Measurements from ENCODE around the gene KIF3A.
A peak's percentile ranks its signal among the peaks of the same experiment; 100 is the strongest.

The KIF3A gene

DNA sequence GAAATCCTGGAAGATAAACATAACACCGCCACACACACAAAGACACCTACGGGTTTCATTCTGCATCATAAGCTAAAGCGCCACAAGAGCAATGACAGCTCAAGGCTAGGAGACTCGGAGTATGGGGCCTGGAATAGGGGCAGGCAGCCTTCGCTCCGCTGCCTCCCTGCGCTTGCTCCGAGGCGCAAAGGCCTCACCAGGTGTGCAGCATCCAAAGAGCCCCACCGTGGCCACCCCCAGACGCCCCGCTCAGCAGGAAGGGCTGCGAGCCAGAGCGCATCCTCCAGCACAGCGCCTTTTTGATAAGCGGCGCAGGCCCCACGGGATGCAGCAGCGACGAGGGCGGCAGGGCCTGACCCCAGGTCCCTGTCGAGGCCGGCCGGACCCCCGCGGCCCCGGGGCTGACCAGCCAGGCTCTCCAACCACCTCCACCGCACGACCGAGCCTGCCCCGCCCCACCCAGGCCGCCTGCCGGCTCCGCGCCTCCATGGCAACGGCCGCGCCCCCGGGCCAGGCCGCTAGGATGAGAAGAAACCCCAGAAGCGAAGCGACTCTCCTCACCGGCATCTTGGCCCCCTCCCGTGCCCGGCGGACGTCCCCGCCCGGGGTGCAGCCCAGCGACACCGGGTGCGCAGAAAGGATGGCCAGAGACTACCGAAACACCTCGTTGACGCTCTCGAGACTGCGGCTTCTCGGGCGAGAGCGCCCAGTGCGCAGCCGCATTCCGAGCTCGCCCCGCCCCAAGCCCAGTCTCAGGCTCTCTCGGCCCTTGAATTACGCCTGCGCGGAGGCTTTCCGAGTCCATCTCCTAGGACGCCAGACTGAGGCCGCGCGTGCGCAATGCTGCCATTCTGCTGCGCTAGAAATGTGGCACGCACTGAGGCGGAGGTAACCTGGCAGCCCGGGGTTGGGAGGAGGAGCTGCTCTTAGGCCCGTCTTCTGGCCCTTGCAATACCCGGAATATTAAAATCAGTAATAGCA lies at the start of gene KIF3A:
KIF3A (minus strand) TSS at position 694 of the 981 bp plus-strand sequence; CDS start at position 567, 127 bp downstream.
- H3K4me1 ChIP-seq (ENCODE audit: control insufficient read depth in 5 of 5, insufficient read depth in 5 of 5, low read length in 5 of 5) = peaks cover 2 to 14% (median 12%) of the 10 kb centered on the region in 5 donors
- peak within 1 kb of the TSS; percentile 23 for H3K27ac ChIP-seq (ENCODE audit: low read depth, low read length)
- peak within 1 kb of the TSS; percentile 1 to 76 (median 60) for H3K9ac ChIP-seq (ENCODE audit: low read length in 5 of 5)
- no peaks in the 10 kb centered on the region for H3K27me3 ChIP-seq (ENCODE audit: control insufficient read depth in 5 of 5, insufficient read depth in 4 of 5, low read length in 5 of 5)
- H3K9me3 ChIP-seq (ENCODE audit: control insufficient read depth in 5 of 5, low read length in 5 of 5) = peaks cover 0 to 3% (median 0%) of the 10 kb centered on the region in 5 donors
- peak within 1 kb of the TSS; percentile 60 to 91 (median 89) for H3K4me3 ChIP-seq (ENCODE audit: low read depth in 1 of 5, low read length in 5 of 5)
- peaks cover 0 to 2% (median 0%) of the 10 kb centered on the region in 5 donors for H3K36me3 ChIP-seq (ENCODE audit: control insufficient read depth in 5 of 5, insufficient read depth in 5 of 5, low read length in 5 of 5)

DNA sequence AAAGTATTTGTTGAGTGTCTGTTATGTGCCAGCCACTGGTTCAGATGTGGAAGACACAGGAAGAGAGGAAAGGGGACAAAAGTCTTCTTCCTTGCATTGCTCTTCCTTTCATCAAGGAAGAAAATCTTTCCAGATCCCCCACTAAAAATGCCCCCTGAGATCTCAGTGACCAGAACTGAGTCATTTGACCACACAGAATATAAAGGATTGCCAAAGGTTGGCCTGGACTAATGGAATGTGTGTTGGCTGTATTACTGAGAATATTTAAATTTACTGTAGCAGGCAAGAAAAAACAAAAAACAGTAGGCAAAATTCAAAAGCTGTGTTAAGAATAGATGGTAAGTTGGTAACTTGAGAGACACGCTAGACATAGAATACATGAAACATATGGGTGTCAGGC lies 49.7 kb upstream of the KIF3A start:
- Histone ChIP-seq H3K9ac (ENCODE audit: low read length in 5 of 5) (no peak overlapping the region), H3K27me3 (ENCODE audit: control insufficient read depth in 5 of 5, insufficient read depth in 4 of 5, low read length in 5 of 5) (peaks cover 0 to 6% (median 0%) of the 10 kb centered on the region in 5 donors), H3K4me3 (ENCODE audit: low read depth in 1 of 5, low read length in 5 of 5) (no peak overlapping the region), H3K27ac (ENCODE audit: low read depth, low read length) (no peak overlapping the region), H3K4me1 (ENCODE audit: control insufficient read depth in 5 of 5, insufficient read depth in 5 of 5, low read length in 5 of 5) (peaks cover 0 to under 1% (median 0%) of the 10 kb centered on the region in 5 donors), H3K36me3 (ENCODE audit: control insufficient read depth in 5 of 5, insufficient read depth in 5 of 5, low read length in 5 of 5) (no peaks in the 10 kb centered on the region), H3K9me3 (ENCODE audit: control insufficient read depth in 5 of 5, low read length in 5 of 5) (no peaks in the 10 kb centered on the region)

DNA sequence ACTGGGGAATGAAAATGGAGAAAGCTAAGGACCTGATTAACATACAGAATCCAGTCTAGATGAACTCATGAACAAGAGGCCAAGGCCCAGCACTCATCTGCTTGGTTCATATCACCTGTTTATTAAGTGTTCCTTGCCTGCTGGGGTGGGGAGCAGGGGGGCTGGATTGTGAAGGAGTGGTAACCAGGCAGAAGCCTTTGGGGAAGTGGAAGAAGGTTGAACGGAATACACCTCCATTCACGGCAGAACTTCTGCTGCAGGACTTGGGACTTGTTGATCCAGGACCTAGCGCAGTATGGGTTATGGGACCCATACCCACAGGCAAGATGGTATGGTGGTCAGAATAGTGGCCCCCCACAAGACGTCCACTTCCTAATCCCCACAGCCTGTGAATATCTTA lies 48.5 kb upstream of the KIF3A start:
- H3K9ac ChIP-seq (ENCODE audit: low read length in 5 of 5) = no peak overlapping the region
- H3K4me1 ChIP-seq (ENCODE audit: control insufficient read depth in 5 of 5, insufficient read depth in 5 of 5, low read length in 5 of 5) = peaks cover 0 to 4% (median 0%) of the 10 kb centered on the region in 5 donors
- peaks cover 0 to 4% (median 0%) of the 10 kb centered on the region in 5 donors for H3K27me3 ChIP-seq (ENCODE audit: control insufficient read depth in 5 of 5, insufficient read depth in 4 of 5, low read length in 5 of 5)
- no peaks in the 10 kb centered on the region for H3K9me3 ChIP-seq (ENCODE audit: control insufficient read depth in 5 of 5, low read length in 5 of 5)
- no peak overlapping the region for H3K27ac ChIP-seq (ENCODE audit: low read depth, low read length)
- no peak overlapping the region for H3K4me3 ChIP-seq (ENCODE audit: low read depth in 1 of 5, low read length in 5 of 5)
- H3K36me3 ChIP-seq (ENCODE audit: control insufficient read depth in 5 of 5, insufficient read depth in 5 of 5, low read length in 5 of 5) = no peaks in the 10 kb centered on the region

DNA sequence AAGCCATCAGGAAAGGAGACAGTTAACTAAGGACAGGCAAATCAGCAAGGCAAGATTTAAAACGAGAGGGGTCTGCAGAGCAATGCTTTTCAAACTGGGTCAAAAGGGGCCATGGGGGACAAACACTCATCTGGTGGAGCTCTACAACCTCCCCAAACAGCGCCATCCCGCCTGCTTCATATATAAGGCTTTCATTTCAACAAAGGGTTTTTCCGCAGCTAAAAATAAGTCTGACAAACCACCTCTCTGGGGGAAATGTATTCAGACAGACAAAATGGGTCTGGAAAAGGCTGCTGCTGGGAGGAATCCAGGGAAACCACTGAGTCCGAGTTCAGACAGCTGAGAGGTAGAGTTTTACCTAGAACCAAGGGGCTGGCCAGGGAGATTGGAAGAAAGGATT lies 48.0 kb upstream of the KIF3A start:
- Histone ChIP-seq H3K4me1 (ENCODE audit: control insufficient read depth in 5 of 5, insufficient read depth in 5 of 5, low read length in 5 of 5) (peaks cover 0 to 4% (median 0%) of the 10 kb centered on the region in 5 donors), H3K4me3 (ENCODE audit: low read depth in 1 of 5, low read length in 5 of 5) (no peak overlapping the region), H3K9me3 (ENCODE audit: control insufficient read depth in 5 of 5, low read length in 5 of 5) (no peaks in the 10 kb centered on the region), H3K36me3 (ENCODE audit: control insufficient read depth in 5 of 5, insufficient read depth in 5 of 5, low read length in 5 of 5) (no peaks in the 10 kb centered on the region), H3K27me3 (ENCODE audit: control insufficient read depth in 5 of 5, insufficient read depth in 4 of 5, low read length in 5 of 5) (peaks cover 0 to 4% (median 0%) of the 10 kb centered on the region in 5 donors), H3K9ac (ENCODE audit: low read length in 5 of 5) (no peak overlapping the region), H3K27ac (ENCODE audit: low read depth, low read length) (no peak overlapping the region)

DNA sequence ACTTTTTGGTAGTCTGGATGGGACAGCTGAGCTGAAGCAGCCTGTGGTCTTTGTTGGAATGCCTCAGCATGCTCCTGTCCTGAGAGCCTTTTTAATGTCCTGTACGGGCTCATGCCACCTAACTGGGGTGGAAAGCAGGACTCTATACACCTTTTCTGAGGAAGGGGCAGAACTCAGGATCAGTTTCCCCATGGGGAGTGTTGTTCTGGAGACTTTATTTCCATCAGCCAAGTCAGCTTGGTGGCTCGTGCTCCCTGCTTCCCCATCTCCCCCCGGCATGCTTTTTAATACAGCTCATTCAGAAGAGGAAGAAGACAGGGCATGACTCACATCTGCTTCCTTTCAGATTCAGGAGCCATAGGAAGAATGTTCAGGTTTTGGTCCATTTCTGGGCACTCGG lies 44.8 kb upstream of the KIF3A start:
- Histone ChIP-seq H3K27me3 (ENCODE audit: control insufficient read depth in 5 of 5, insufficient read depth in 4 of 5, low read length in 5 of 5) (peaks cover 0 to 4% (median 0%) of the 10 kb centered on the region in 5 donors), H3K27ac (ENCODE audit: low read depth, low read length) (no peak overlapping the region), H3K4me3 (ENCODE audit: low read depth in 1 of 5, low read length in 5 of 5) (no peak overlapping the region), H3K36me3 (ENCODE audit: control insufficient read depth in 5 of 5, insufficient read depth in 5 of 5, low read length in 5 of 5) (no peaks in the 10 kb centered on the region), H3K4me1 (ENCODE audit: control insufficient read depth in 5 of 5, insufficient read depth in 5 of 5, low read length in 5 of 5) (peaks cover 0 to 15% (median 9%) of the 10 kb centered on the region in 5 donors), H3K9ac (ENCODE audit: low read length in 5 of 5) (no peak overlapping the region), H3K9me3 (ENCODE audit: control insufficient read depth in 5 of 5, low read length in 5 of 5) (no peaks in the 10 kb centered on the region)

DNA sequence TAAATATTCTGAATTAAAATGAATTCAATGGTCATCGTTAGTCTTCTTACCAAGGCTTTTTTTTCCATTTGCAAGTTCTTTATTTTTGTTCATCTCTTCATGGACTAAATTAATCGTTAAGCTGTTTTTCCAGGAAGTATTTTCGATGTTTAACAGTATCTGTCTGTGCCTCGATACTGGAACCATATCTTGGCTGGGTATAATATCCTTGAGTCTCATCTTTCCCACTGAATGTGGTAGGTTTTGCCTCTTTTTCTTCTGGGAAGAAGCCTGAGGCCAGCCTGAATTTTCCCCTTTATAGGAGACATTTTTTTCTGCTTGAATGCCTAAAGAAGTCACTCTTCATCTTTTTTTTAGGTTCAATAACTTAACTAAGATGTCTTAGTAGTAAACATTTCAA lies 43.7 kb upstream of the KIF3A start:
- peaks cover 0 to 23% (median 16%) of the 10 kb centered on the region in 5 donors for H3K4me1 ChIP-seq (ENCODE audit: control insufficient read depth in 5 of 5, insufficient read depth in 5 of 5, low read length in 5 of 5)
- no peak overlapping the region for H3K9ac ChIP-seq (ENCODE audit: low read length in 5 of 5)
- H3K9me3 ChIP-seq (ENCODE audit: control insufficient read depth in 5 of 5, low read length in 5 of 5) = no peaks in the 10 kb centered on the region
- H3K27ac ChIP-seq (ENCODE audit: low read depth, low read length) = no peak overlapping the region
- H3K27me3 ChIP-seq (ENCODE audit: control insufficient read depth in 5 of 5, insufficient read depth in 4 of 5, low read length in 5 of 5) = no peaks in the 10 kb centered on the region
- no peaks in the 10 kb centered on the region for H3K36me3 ChIP-seq (ENCODE audit: control insufficient read depth in 5 of 5, insufficient read depth in 5 of 5, low read length in 5 of 5)
- no peak overlapping the region for H3K4me3 ChIP-seq (ENCODE audit: low read depth in 1 of 5, low read length in 5 of 5)

DNA sequence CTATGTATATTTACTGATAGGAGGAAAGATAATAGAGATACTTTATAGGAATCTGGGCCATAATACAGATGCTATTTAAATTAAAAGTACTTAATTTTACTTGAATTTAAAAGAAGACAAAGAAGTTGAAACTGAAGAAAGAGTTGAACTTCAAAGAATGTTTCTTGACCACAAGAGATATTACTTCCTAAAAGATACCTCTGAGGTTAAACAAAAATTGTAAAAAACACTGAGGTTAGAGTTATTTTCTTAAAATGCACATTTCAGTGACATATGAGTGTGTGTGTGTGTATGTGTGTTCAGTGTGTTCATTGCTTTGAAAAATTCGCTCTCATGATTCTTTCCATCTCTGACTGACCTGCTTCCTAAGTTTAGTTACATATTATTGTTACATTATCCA lies 43.2 kb upstream of the KIF3A start:
- H3K9ac ChIP-seq (ENCODE audit: low read length in 5 of 5) = no peak overlapping the region
- no peaks in the 10 kb centered on the region for H3K27me3 ChIP-seq (ENCODE audit: control insufficient read depth in 5 of 5, insufficient read depth in 4 of 5, low read length in 5 of 5)
- no peak overlapping the region for H3K4me3 ChIP-seq (ENCODE audit: low read depth in 1 of 5, low read length in 5 of 5)
- H3K4me1 ChIP-seq (ENCODE audit: control insufficient read depth in 5 of 5, insufficient read depth in 5 of 5, low read length in 5 of 5) = peaks cover 0 to 28% (median 20%) of the 10 kb centered on the region in 5 donors
- H3K36me3 ChIP-seq (ENCODE audit: control insufficient read depth in 5 of 5, insufficient read depth in 5 of 5, low read length in 5 of 5) = no peaks in the 10 kb centered on the region
- no peak overlapping the region for H3K27ac ChIP-seq (ENCODE audit: low read depth, low read length)
- no peaks in the 10 kb centered on the region for H3K9me3 ChIP-seq (ENCODE audit: control insufficient read depth in 5 of 5, low read length in 5 of 5)

DNA sequence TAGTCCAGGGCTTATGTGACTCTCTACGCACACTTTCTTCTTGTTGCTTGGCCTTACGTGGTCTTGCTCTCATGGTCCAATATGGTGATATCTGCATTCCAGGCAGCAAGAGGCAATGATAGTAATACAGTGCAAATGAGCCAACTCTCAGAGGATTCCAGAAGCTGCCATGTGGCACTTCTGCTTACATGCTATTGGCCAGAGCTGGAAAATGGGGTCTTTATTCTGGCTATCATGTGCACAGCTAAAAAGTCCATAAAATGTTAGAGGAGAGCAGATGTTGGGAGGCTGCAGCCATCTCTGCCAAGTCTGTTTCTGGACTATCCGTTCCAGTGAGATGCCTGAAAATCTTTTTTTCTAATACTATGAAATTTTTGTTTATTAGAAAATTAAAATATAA lies 42.6 kb upstream of the KIF3A start:
- H3K4me3 ChIP-seq (ENCODE audit: low read depth in 1 of 5, low read length in 5 of 5) = no peak overlapping the region
- H3K36me3 ChIP-seq (ENCODE audit: control insufficient read depth in 5 of 5, insufficient read depth in 5 of 5, low read length in 5 of 5) = no peaks in the 10 kb centered on the region
- H3K9me3 ChIP-seq (ENCODE audit: control insufficient read depth in 5 of 5, low read length in 5 of 5) = no peaks in the 10 kb centered on the region
- no peak overlapping the region for H3K9ac ChIP-seq (ENCODE audit: low read length in 5 of 5)
- peaks cover 2 to 34% (median 26%) of the 10 kb centered on the region in 5 donors for H3K4me1 ChIP-seq (ENCODE audit: control insufficient read depth in 5 of 5, insufficient read depth in 5 of 5, low read length in 5 of 5)
- H3K27ac ChIP-seq (ENCODE audit: low read depth, low read length) = no peak overlapping the region
- H3K27me3 ChIP-seq (ENCODE audit: control insufficient read depth in 5 of 5, insufficient read depth in 4 of 5, low read length in 5 of 5) = no peaks in the 10 kb centered on the region

DNA sequence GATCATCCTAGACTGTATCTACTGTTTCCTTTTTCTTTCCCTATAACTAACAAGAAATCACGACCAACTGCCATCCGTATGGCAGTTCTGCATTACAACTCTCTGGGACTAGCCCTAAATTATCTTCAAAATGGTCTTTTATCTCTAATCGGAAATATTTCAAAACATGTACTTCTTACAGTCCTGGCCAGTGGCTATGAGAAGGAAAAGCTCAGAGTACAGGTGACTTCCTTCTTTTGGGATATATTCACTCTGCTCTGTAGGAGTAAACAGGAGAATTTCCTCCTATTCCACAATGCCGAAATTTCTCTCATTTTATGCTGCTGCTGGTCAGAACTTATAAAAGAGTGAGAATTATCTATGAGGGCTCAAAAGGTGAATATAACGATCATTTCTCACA lies 41.5 kb upstream of the KIF3A start:
- Histone ChIP-seq H3K4me1 (ENCODE audit: control insufficient read depth in 5 of 5, insufficient read depth in 5 of 5, low read length in 5 of 5) (peaks cover 6 to 45% (median 37%) of the 10 kb centered on the region in 5 donors), H3K4me3 (ENCODE audit: low read depth in 1 of 5, low read length in 5 of 5) (no peak overlapping the region), H3K36me3 (ENCODE audit: control insufficient read depth in 5 of 5, insufficient read depth in 5 of 5, low read length in 5 of 5) (no peaks in the 10 kb centered on the region), H3K27me3 (ENCODE audit: control insufficient read depth in 5 of 5, insufficient read depth in 4 of 5, low read length in 5 of 5) (no peaks in the 10 kb centered on the region), H3K9me3 (ENCODE audit: control insufficient read depth in 5 of 5, low read length in 5 of 5) (no peaks in the 10 kb centered on the region), H3K27ac (ENCODE audit: low read depth, low read length) (no peak overlapping the region), H3K9ac (ENCODE audit: low read length in 5 of 5) (no peak overlapping the region)

DNA sequence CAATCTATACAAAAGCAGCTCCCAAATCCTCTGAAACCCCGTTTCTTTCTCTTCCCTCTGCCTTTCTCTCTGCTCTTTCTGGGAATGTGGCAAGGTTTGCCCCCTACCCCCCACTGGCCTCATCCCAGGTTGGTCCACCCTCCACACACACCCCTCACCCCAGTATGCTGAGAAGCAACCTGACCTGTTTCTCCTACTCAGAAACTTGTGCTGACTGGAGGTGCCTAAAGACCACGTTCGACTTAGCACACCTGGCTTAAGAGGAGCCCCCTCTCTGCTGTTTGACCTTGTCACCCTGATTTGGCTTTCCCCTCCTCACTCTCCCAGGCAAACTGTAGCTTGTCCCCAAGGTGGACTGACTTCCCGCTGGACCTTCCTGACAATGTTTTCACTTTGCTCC lies 40.8 kb upstream of the KIF3A start:
- peak overlapping the region; percentile 80 to 95 (median 86) for H3K4me3 ChIP-seq (ENCODE audit: low read depth in 1 of 5, low read length in 5 of 5)
- no peaks in the 10 kb centered on the region for H3K9me3 ChIP-seq (ENCODE audit: control insufficient read depth in 5 of 5, low read length in 5 of 5)
- peaks cover 6 to 48% (median 41%) of the 10 kb centered on the region in 5 donors for H3K4me1 ChIP-seq (ENCODE audit: control insufficient read depth in 5 of 5, insufficient read depth in 5 of 5, low read length in 5 of 5)
- H3K9ac ChIP-seq (ENCODE audit: low read length in 5 of 5) = peak overlapping the region in 2 of 5 donors; percentile 83 to 84
- no peaks in the 10 kb centered on the region for H3K27me3 ChIP-seq (ENCODE audit: control insufficient read depth in 5 of 5, insufficient read depth in 4 of 5, low read length in 5 of 5)
- no peaks in the 10 kb centered on the region for H3K36me3 ChIP-seq (ENCODE audit: control insufficient read depth in 5 of 5, insufficient read depth in 5 of 5, low read length in 5 of 5)
- no peak overlapping the region for H3K27ac ChIP-seq (ENCODE audit: low read depth, low read length)
